Vagina (tissue), 2 donors: Measurements from ENCODE around the gene HDGF.

Experiments
- POLR2A ChIP-seq, 2 donors: fragments of 450-650 bp; IDR thresholded peaks; one replicate each; pipeline ENCODE4 v1.6.1; 2017; ENCODE audit warnings: antibody characterized with exemption in 2 of 2, mild to moderate bottlenecking in 2 of 2, moderate library complexity in 2 of 2
- TF ChIP-seq, protein P1 (sequence below), 3 experiments: fragments of 450-650 bp in 2 of 3; fragments of 200-600 bp in 1 of 3; sonication (generic) in 1 of 3; IDR thresholded peaks; one replicate each; pipeline ENCODE4 v1.5.1; 2017 to 2019; ENCODE audit warnings: antibody characterized with exemption in 3 of 3, mild to moderate bottlenecking in 2 of 3, moderate library complexity in 2 of 3

- TF ChIP-seq, protein P1, sequence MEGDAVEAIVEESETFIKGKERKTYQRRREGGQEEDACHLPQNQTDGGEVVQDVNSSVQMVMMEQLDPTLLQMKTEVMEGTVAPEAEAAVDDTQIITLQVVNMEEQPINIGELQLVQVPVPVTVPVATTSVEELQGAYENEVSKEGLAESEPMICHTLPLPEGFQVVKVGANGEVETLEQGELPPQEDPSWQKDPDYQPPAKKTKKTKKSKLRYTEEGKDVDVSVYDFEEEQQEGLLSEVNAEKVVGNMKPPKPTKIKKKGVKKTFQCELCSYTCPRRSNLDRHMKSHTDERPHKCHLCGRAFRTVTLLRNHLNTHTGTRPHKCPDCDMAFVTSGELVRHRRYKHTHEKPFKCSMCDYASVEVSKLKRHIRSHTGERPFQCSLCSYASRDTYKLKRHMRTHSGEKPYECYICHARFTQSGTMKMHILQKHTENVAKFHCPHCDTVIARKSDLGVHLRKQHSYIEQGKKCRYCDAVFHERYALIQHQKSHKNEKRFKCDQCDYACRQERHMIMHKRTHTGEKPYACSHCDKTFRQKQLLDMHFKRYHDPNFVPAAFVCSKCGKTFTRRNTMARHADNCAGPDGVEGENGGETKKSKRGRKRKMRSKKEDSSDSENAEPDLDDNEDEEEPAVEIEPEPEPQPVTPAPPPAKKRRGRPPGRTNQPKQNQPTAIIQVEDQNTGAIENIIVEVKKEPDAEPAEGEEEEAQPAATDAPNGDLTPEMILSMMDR (IDR thresholded peaks at IDR 0.05) = no peak
- no peak for TF ChIP-seq POLR2A (IDR thresholded peaks at IDR 0.05)
These were observed 4.9 kb upstream of the HDGF start for GRCh38 chr1:156756355-156756754.
